Dermis microvascular lymphatic vessel endothelial cell (primary cell): ENCODE results near the gene XG. TPM values are rescaled to one million over a fixed set of nuclear protein-coding genes. Genes with fewer than 3 reads are reported as not detected.

ENCODE experiments used
- total RNA-seq: library from RNA; depleted of rRNA; stranded (reverse); fragments of >200 nt; gene quantifications from 2 replicates; pipeline ENCODE4 v1.2.1, GENCODE V29; 2014

The XG gene
- total RNA-seq, 1 donor from 2014 or later: under 0.01 TPM

Other genes with a start within 250 kb of the XG start
- 199 and 231 TPM in 2 replicates for gene CD99, start 60.7 kb upstream of the XG start, total RNA-seq
- 0.51 and 1.0 TPM in 2 replicates for gene GYG2, start 76.9 kb downstream of the XG start, total RNA-seq
- gene ARSD, start 177.3 kb downstream of the XG start, total RNA-seq: 16.4 and 29.7 TPM in 2 replicates